HepG2 (cell line): ENCODE results near the gene RALY. TPM values are rescaled to one million over a fixed set of nuclear protein-coding genes. Genes with fewer than 3 reads are reported as not detected.
A peak's percentile ranks its signal among the peaks of the same experiment; 100 is the strongest.

ENCODE experiments used
- ATAC-seq: fragments of 200-7000 bp; cut with Tn5 transposase; 3 replicates; pipeline ENCODE4 v1.9.1; 2020; ENCODE audit warnings: mild to moderate bottlenecking, moderate library complexity
- BruUV-seq: library from RNA; stranded (reverse); fragments of 400-500 nt; replicated peaks from 2 replicates; lab custom pipeline; 2021; lab: Mats Ljungman, UMichigan
- CTCF ChIA-PET: fragments of 300-600 bp; formaldehyde crosslinking; extraction: SDS; loops from one replicate; lab custom pipeline; 2021; ENCODE audit warnings: low total read pairs, inconsistent platforms, low intra/inter-chr PET ratio; lab: Yijun Ruan, JAX
- POLR2A ChIA-PET: fragments of 350-600 bp; sonication (Branson Sonifier 250); formaldehyde crosslinking; loops from one replicate; lab custom pipeline; 2020; ENCODE audit warnings: antibody characterized with exemption, inconsistent platforms; lab: Yijun Ruan, JAX
- DNase-seq: peaks from one replicate; pipeline ENCODE4 v3.0.0-alpha.2; 2015; ENCODE audit warnings: low spot score
- FAIRE-seq: peaks from 3 replicates; lab custom pipeline; 2011; peaks lifted over from hg19 to GRCh38; lab: Jason Lieb, UNC
- H2AFZ ChIP-seq: one replicate; pipeline ENCODE4 v1.6.1; 2011; ENCODE audit warnings: low read length, inconsistent platforms
- H3K27ac ChIP-seq: fragments of 300-600 bp; 3 replicates; pipeline ENCODE4 v1.8.0; 2011; ENCODE audit warnings: mixed run types, mild to moderate bottlenecking, mixed read lengths, low read length, inconsistent platforms; ENCODE audit not compliant: insufficient read depth; ENCODE audit errors: extremely low read length
- H3K27me3 ChIP-seq, 2 experiments: fragments of 200-600 bp in 1 of 2; 2 replicates in 1 of 2; 3 replicates in 1 of 2; pipeline versions ENCODE4 v1.6.0 to v1.8.0; 2011; ENCODE audit warnings: low read length in 2 of 2, mild to moderate bottlenecking in 2 of 2, moderate library complexity in 2 of 2, inconsistent platforms in 1 of 2; ENCODE audit not compliant: insufficient read depth in 2 of 2, control insufficient read depth in 1 of 2
- H3K36me3 ChIP-seq, 2 experiments: fragments of 200-600 bp in 1 of 2; replicated peaks in 1 of 2; 2 replicates in 1 of 2; 3 replicates in 1 of 2; pipeline versions ENCODE4 v1.5.1 to v1.8.0; 2011; ENCODE audit warnings: low read length in 2 of 2, inconsistent platforms in 1 of 2; ENCODE audit not compliant: insufficient read depth in 2 of 2, control insufficient read depth in 1 of 2
- H3K4me1 ChIP-seq: 2 replicates; pipeline ENCODE4 v1.5.1; 2012; ENCODE audit warnings: low read length, inconsistent platforms; ENCODE audit not compliant: insufficient read depth
- H3K4me2 ChIP-seq: 2 replicates; pipeline ENCODE4 v1.6.0; 2011; ENCODE audit warnings: low read depth, low read length, inconsistent platforms
- H3K4me3 ChIP-seq, 3 experiments: fragments of 200-600 bp in 1 of 3; sonication (generic), shearing (Covaris generic) in 1 of 3; replicated peaks in 1 of 3; 2 replicates each; pipeline ENCODE4 v1.5.1; 2011 to 2016; ENCODE audit warnings: low read length in 3 of 3, inconsistent platforms in 2 of 3, low read depth in 2 of 3, mild to moderate bottlenecking in 2 of 3, control low read depth in 1 of 3, mixed read lengths in 1 of 3; ENCODE audit not compliant: insufficient read depth in 1 of 3
- H3K79me2 ChIP-seq: one replicate; pipeline ENCODE4 v1.6.1; 2011; ENCODE audit warnings: low read length, inconsistent platforms; ENCODE audit not compliant: insufficient read depth
- H3K9ac ChIP-seq: 2 replicates; pipeline ENCODE4 v1.6.0; 2011; ENCODE audit warnings: mild to moderate bottlenecking, low read depth, low read length, inconsistent platforms; ENCODE audit not compliant: insufficient read depth
- H3K9me3 ChIP-seq: 2 replicates; pipeline ENCODE4 v1.5.1; 2012; ENCODE audit warnings: mild to moderate bottlenecking, low read length
- H4K20me1 ChIP-seq: 2 replicates; pipeline ENCODE4 v1.6.0; 2011; ENCODE audit warnings: inconsistent platforms, mild to moderate bottlenecking, low read length, moderate library complexity; ENCODE audit not compliant: insufficient read depth
- GFI1 ChIP-seq: sonication (generic); formaldehyde crosslinking; IDR thresholded peaks from 2 replicates; pipeline ENCODE4 v1.5.0; 2020; ENCODE audit warnings: missing genetic modification reagents, mild to moderate bottlenecking, borderline replicate concordance
- HINFP ChIP-seq: sonication (generic); formaldehyde crosslinking; IDR thresholded peaks from 2 replicates; pipeline ENCODE4 v1.4.0; 2020; ENCODE audit warnings: low read depth, mild to moderate bottlenecking, missing genetic modification reagents
- HOXA5 ChIP-seq: sonication (generic); formaldehyde crosslinking; IDR thresholded peaks from 2 replicates; pipeline ENCODE4 v1.4.0; 2020; ENCODE audit warnings: missing genetic modification reagents
- KAT7 ChIP-seq: IDR thresholded peaks from 2 replicates; pipeline ENCODE4 v1.6.1; 2018; ENCODE audit warnings: borderline replicate concordance, missing compliant biosample characterization
- MAFK ChIP-seq, 2 experiments: IDR thresholded peaks in 1 of 2; conservative IDR thresholded peaks in 1 of 2; 2 replicates each; pipeline ENCODE4 v1.6.1; 2011; ENCODE audit warnings: improper control_type of control experiment in 2 of 2, low read length in 2 of 2
- MXD1 ChIP-seq: sonication (generic); formaldehyde crosslinking; IDR thresholded peaks from 2 replicates; pipeline ENCODE4 v1.4.0; 2020; ENCODE audit warnings: mild to moderate bottlenecking, missing genetic modification reagents
- NFYB ChIP-seq: sonication (generic); formaldehyde crosslinking; IDR thresholded peaks from 2 replicates; pipeline ENCODE4 v1.4.0; 2020; ENCODE audit warnings: missing genetic modification reagents
- ONECUT2 ChIP-seq: sonication (generic); formaldehyde crosslinking; IDR thresholded peaks from 2 replicates; pipeline ENCODE4 v1.4.0; 2020; ENCODE audit warnings: missing genetic modification reagents
- PRDM15 ChIP-seq: sonication (generic); formaldehyde crosslinking; IDR thresholded peaks from 2 replicates; pipeline ENCODE4 v1.4.0; 2020; ENCODE audit warnings: missing genetic modification reagents
- SPEN ChIP-seq: sonication (generic); formaldehyde crosslinking; IDR thresholded peaks from 2 replicates; pipeline ENCODE4 v1.5.1; 2020; ENCODE audit warnings: low read depth, mild to moderate bottlenecking, missing genetic modification reagents
- TAF15 ChIP-seq: fragments of 200-400 bp; formaldehyde crosslinking; IDR thresholded peaks from one replicate; pipeline ENCODE4 v1.6.1; 2018; ENCODE audit warnings: mild to moderate bottlenecking, low read depth, low read length; ENCODE audit not compliant: poor library complexity, severe bottlenecking
- ZNF251 ChIP-seq: sonication (generic); formaldehyde crosslinking; IDR thresholded peaks from 2 replicates; pipeline ENCODE4 v1.9.0; 2021; ENCODE audit warnings: mild to moderate bottlenecking, missing genetic modification reagents
- ZNF570 ChIP-seq: sonication (generic); formaldehyde crosslinking; IDR thresholded peaks from 2 replicates; pipeline ENCODE4 v1.4.0; 2020; ENCODE audit warnings: mild to moderate bottlenecking, missing genetic modification reagents, borderline replicate concordance
- ZNF580 ChIP-seq: IDR thresholded peaks from 2 replicates; pipeline ENCODE4 v1.6.1; 2016; ENCODE audit warnings: low read depth, borderline replicate concordance
- WGBS: methylation state at CpG from one replicate; pipeline ENCODE4 v1.1.6; 2017; ENCODE audit warnings: low lambda C conversion rate; 5-methylcytosine and 5-hydroxymethylcytosine counted together
- in situ Hi-C: cut with HindIII; loops from 2 replicates; pipeline ENCODE4 v1.10.0; 2017; ENCODE audit warnings: low pct_unique_long_range_greater_than_20kb; ENCODE audit not compliant: extremely low pct_ligation_motif_present
- intact Hi-C: fragments of 100-400 bp; cut with micrococcal nuclease; formaldehyde crosslinking; loops from one replicate; pipeline ENCODE4 v1.10.0; 2022; ENCODE audit not compliant: unreplicated experiment
- polyA plus RNA-seq, 8 experiments: library from polyadenylated mRNA; depleted of rRNA in 3 of 8; stranded (reverse) in 7 of 8; unstranded in 1 of 8; fragments of >200 nt; fragmentation: Illumina TruSeq in 4 of 8; extraction: Trizol in 4 of 8; gene quantifications; 2 replicates each; pipeline versions ENCODE4 v1.2.1 to v1.2.3, GENCODE V29; 2011 to 2016; ENCODE audit warnings: low read depth in 4 of 8, missing spikeins in 1 of 8, mixed read lengths in 1 of 8; ENCODE audit not compliant: insufficient read depth in 1 of 8
- total RNA-seq, 5 experiments: library from RNA; depleted of rRNA; stranded (reverse); fragments of >200 nt; fragmentation: Illumina TruSeq; extraction: Trizol; gene quantifications; 2 replicates each; pipeline ENCODE4 v1.2.3, GENCODE V29; 2016; ENCODE audit warnings: low read depth in 1 of 5

RALY gene
- total and polyA plus RNA-seq, 2 of the 13 experiments (the other 11 are each of a cell fraction or from before 2014, with no cell fraction given), result 178 to 186 TPM

GRCh38 chr20:33994222-33994913 lies 657 bp downstream of the RALY start (continued):
- TF ChIP-seq HINFP (CRISPR knock-in tag), result 0 out of 2 replicates have a peak, but pooled peaks have one; percentile 14
- TF ChIP-seq ZNF570 (CRISPR knock-in tag), result no peak
- no peak for TF ChIP-seq ZNF251
- peak; percentile 19 for TF ChIP-seq MXD1

- H3K27ac ChIP-seq, result peak overlapping the region; percentile 92
- in situ Hi-C loops (no loop called here), intact Hi-C loops (loop anchor here (5.0 kb wide), 1 partner anchor 323 kb away; the partner anchor contains the start of gene NECAB3)
- H3K9me3 ChIP-seq, result no peaks in the 10 kb centered on the region
- FAIRE-seq, result no peak
- H3K79me2 ChIP-seq, result peaks cover 78% of the 10 kb centered on the region
- peak overlapping the region; percentile 95 to 98 (median 96) for H3K4me3 ChIP-seq
- peak overlapping the region; percentile 96 for H3K9ac ChIP-seq
- H2AFZ ChIP-seq, result no peak overlapping the region
- DNase-seq, result no peak
- no peak for ATAC-seq
- peaks cover 51% of the 10 kb centered on the region for H4K20me1 ChIP-seq
- CTCF ChIA-PET, result interaction anchor here (0.9 kb wide), 1 partner anchor 27 kb away, joined by 3 read pairs; no protein-coding TSS in a partner anchor
- POLR2A ChIA-PET, result interaction anchor here (0.6 to 5.1 kb wide), 5 partner anchors 11 to 1747 kb away, joined by 3 to 315 read pairs (median 3); partner anchors contain the start of gene RBM39
- peak overlapping the region; percentile 95 for H3K4me2 ChIP-seq
- 0 out of 5 replicates have a peak, but pooled peaks cover 1 to 8% of the 10 kb centered on the region in 2 experiments for H3K36me3 ChIP-seq
- 10% methylated on average over 8 of the region's 8 CpGs for WGBS
- no peaks in the 10 kb centered on the region; a peak in 1 of 5 replicates for H3K27me3 ChIP-seq
- BruUV-seq, result TSS peak; percentile 59
- H3K4me1 ChIP-seq, result peaks cover 73% of the 10 kb centered on the region
- TF ChIP-seq SPEN (CRISPR knock-in tag) (no peak), ONECUT2 (CRISPR knock-in tag) (peak; percentile 85), ZNF580 (CRISPR knock-in tag) (no peak), NFYB (CRISPR knock-in tag) (0 out of 2 replicates have a peak, but pooled peaks have one; percentile 7), KAT7 (CRISPR knock-in tag) (no peak), HOXA5 (no peak; the same call in 1 of the 2 replicates), MAFK (conservative IDR thresholded peaks at IDR 0.05 in 1 of 2, IDR thresholded peaks at IDR 0.05 in 1 of 2; ENCODE audit: low read length in 2 of 2) (no peak), PRDM15 (CRISPR knock-in tag) (0 out of 2 replicates have a peak, but pooled peaks have one; percentile 14), TAF15 (no peak), GFI1 (CRISPR knock-in tag) (0 out of 2 replicates have a peak, but pooled peaks have one; percentile 37)
Observed at GRCh38 chr20:33995053-33995831, 1.5 kb downstream of the RALY start.
